ENCODE data around the gene NECTIN2. TPM values are rescaled to one million over a fixed set of nuclear protein-coding genes. Genes with fewer than 3 reads are reported as not detected.

The NECTIN2 gene
- total RNA-seq, 2 donors from 2014 or later = 223 to 279 TPM

- WGBS = 96% methylated on average over 14 of the region's 14 CpGs
- Histone ChIP-seq H3K4me3 (no peak overlapping the region), H3K9me3 (no peaks in the 10 kb centered on the region), H3K27ac (no peak overlapping the region), H3K4me1 (replicated peaks) (no peaks in the 10 kb centered on the region), H3K36me3 (peaks cover 17 to 29% of the 10 kb centered on the region in 2 donors), H3K27me3 (replicated peaks; ENCODE audit: insufficient read depth) (no peaks in the 10 kb centered on the region)
- intact Hi-C loops (cut with DNase I) = no loop called here
- no peak for DNase-seq (ENCODE audit: low spot score)
- no peak for TF ChIP-seq POLR2A (IDR thresholded peaks at IDR 0.05)
- no peak for TF ChIP-seq POLR2AphosphoS5 (IDR thresholded peaks at IDR 0.05)
- TF ChIP-seq CTCF (IDR thresholded peaks at IDR 0.05) = no peak
These were observed 25.7 kb downstream of the NECTIN2 start for GRCh38 chr19:44871809-44872208.

GRCh38 chr19:44872661-44873060, 26.6 kb downstream of the NECTIN2 start:
- Histone ChIP-seq H3K27me3 (replicated peaks; ENCODE audit: insufficient read depth) (no peaks in the 10 kb centered on the region), H3K9me3 (no peaks in the 10 kb centered on the region), H3K4me3 (no peak overlapping the region), H3K27ac (no peak overlapping the region), H3K36me3 (peaks cover 17 to 29% of the 10 kb centered on the region in 2 donors), H3K4me1 (replicated peaks) (no peaks in the 10 kb centered on the region)
- intact Hi-C loops (cut with DNase I) = no loop called here
- 87% methylated on average over 4 of the region's 4 CpGs for WGBS
- TF ChIP-seq CTCF (IDR thresholded peaks at IDR 0.05) (no peak), POLR2AphosphoS5 (IDR thresholded peaks at IDR 0.05) (no peak), POLR2A (IDR thresholded peaks at IDR 0.05) (no peak)
- no peak for DNase-seq (ENCODE audit: low spot score)

DNA sequence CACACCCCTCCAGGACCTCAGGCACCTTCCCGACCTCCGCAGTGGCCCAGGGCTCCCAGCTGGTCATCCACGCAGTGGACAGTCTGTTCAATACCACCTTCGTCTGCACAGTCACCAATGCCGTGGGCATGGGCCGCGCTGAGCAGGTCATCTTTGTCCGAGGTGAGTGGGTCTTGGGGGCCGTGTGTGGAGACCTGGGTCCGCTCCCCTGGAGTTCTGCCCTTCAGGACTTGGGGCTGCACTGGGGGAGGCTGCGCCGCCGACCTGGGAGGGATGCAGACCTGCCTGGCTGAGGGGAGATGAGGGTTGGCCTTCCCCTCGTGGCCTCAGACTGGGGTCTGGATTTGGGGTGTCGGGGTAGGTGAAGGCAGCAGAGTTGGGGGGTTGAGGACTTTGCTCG, 28.2 kb downstream of the NECTIN2 start:
- Histone ChIP-seq H3K27me3 (replicated peaks; ENCODE audit: insufficient read depth) (no peaks in the 10 kb centered on the region), H3K36me3 (peaks cover 17 to 29% of the 10 kb centered on the region in 2 donors), H3K9me3 (no peaks in the 10 kb centered on the region), H3K27ac (no peak overlapping the region), H3K4me3 (no peak overlapping the region), H3K4me1 (replicated peaks) (no peaks in the 10 kb centered on the region)
- no peak for TF ChIP-seq POLR2A (IDR thresholded peaks at IDR 0.05)
- TF ChIP-seq CTCF (IDR thresholded peaks at IDR 0.05) = no peak
- TF ChIP-seq POLR2AphosphoS5 (IDR thresholded peaks at IDR 0.05) = no peak
- WGBS = 95% methylated on average over 12 of the region's 16 CpGs
- no peak for DNase-seq (ENCODE audit: low spot score)
- intact Hi-C loops (cut with DNase I) = no loop called here

- no peaks in the 10 kb centered on the region for H3K9me3 ChIP-seq
- no peak for DNase-seq (ENCODE audit: low spot score)
- TF ChIP-seq POLR2AphosphoS5 (IDR thresholded peaks at IDR 0.05) = no peak
- TF ChIP-seq CTCF (IDR thresholded peaks at IDR 0.05) = no peak
- no peak for TF ChIP-seq POLR2A (IDR thresholded peaks at IDR 0.05)
- intact Hi-C loops (cut with DNase I) = no loop called here
- H3K4me3 ChIP-seq = no peak overlapping the region
- no peaks in the 10 kb centered on the region for H3K27me3 ChIP-seq (replicated peaks; ENCODE audit: insufficient read depth)
- H3K36me3 ChIP-seq = peaks cover 17 to 29% of the 10 kb centered on the region in 2 donors
- 81% methylated on average over 22 of the region's 22 CpGs for WGBS
- H3K27ac ChIP-seq = no peak overlapping the region
- H3K4me1 ChIP-seq (replicated peaks) = no peaks in the 10 kb centered on the region
These were observed 29.8 kb downstream of the NECTIN2 start for GRCh38 chr19:44875666-44876451.

Measured in prostate gland (tissue), 2 donors.